GM18502 (cell line): Measurements from ENCODE around the gene KCNT2.
"Not testable (repeated sequence)": the region's sequence is repeated elsewhere in the genome, so short reads cannot be mapped to it uniquely, and the experiment has no call there.

ENCODE experiments used
- ATAC-seq: cut with Tn5 transposase; IDR thresholded peaks from one replicate; pipeline ENCODE4 v1.9.1; 2021; ENCODE audit warnings: mild to moderate bottlenecking; ENCODE audit not compliant: unreplicated experiment, poor library complexity

The KCNT2 gene

DNA sequence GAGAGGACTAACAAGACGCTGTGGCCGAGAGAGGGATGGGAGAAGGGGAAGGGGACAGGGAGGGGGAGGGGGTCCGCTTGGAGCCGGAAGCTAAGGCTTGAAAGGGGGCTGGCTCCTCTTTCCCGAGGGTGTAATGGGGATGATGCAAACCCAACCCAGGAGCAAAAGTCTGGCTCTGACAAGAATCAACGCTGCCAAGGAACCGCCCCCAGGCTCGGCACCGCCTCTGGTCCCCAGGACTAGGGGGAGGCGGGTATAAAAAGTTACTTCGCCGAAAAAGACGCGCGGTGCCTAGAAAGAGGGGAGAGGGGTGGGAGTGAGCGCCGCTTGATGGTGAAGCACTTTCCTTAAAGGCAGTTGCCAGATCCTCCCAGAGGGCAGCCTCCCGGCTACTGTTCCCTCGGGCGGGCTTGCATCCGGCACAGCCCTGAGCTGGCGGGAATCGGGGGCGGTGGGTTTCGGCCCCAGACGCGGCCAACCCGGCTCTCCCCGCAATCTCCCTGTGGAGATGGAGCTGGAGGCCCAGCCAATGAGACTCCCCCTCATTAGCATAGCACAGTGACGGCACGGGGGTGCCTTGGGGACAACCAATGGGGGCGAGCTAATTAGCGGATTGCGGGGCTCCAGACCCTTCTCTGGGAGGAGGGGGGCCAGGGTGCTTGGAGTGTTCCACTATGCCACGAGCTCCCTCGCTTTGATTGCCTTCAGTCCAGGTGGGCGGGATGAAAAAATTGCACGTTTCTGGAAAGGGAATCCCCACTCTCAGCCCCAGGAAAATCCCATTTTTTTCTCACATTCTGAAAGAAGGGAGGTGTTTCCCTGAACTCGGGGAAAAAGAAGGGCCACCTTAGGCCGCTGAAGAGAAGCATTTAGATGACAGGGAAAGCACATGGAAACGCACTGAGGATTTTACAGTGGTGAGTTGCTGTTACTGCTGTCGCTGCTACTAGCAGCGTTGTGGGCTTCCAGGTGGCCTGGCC lies at the start of gene KCNT2:
Gene KCNT2, minus strand, starts transcription at position 51 of the 980 bp plus-strand sequence. CDS start 131 bp downstream, outside the sequence.
- peak; percentile 64 for ATAC-seq

DNA sequence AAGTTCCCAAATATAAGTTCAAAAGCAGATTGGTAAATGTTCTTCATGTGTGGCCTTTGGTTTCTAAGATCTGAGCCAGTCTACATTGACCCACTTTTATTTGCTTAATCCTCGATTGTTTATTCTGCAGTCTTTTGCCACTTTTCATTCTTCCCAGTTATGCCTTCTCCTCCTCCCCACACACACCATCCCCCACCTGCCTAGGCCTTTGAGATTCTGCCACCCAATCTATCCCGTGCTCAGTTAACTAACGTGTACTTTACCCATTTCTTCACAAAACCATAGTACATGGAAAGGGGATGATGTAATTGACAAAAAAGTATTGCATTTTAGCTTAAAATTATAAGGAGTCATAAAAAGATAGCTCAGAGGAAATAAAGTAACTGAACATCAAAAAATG lies 47.3 kb upstream of the KCNT2 start:
- ATAC-seq = no peak

DNA sequence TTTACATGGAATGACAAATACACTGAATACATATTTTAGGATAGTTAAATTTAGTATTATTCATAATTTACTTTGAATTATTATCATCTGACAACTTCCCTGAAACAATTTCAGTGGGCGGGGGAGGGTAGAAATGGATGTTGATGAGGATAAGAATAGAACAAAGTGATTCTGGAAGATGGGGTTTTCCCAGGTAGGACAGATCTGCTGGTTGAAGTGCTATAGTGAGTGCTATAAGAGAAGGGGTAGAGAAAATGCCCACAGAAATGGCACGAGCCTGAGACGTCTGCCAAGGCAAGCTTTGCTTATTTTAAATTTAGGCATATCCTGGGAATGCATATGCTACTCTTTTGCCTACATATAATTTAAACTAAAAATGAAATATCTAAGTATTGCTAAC lies 46.8 kb upstream of the KCNT2 start:
- no peak for ATAC-seq

- no peak for ATAC-seq
Observed at GRCh38 chr1:196654271-196654670, 46.0 kb upstream of the KCNT2 start.

GRCh38 chr1:196651637-196652215 lies 43.5 kb upstream of the KCNT2 start, which contains the start of gene CFH:
Gene CFH (plus strand): TSS chr1:196652043. CDS start chr1:196652118, 75 bp downstream.
- ATAC-seq = no peak

DNA sequence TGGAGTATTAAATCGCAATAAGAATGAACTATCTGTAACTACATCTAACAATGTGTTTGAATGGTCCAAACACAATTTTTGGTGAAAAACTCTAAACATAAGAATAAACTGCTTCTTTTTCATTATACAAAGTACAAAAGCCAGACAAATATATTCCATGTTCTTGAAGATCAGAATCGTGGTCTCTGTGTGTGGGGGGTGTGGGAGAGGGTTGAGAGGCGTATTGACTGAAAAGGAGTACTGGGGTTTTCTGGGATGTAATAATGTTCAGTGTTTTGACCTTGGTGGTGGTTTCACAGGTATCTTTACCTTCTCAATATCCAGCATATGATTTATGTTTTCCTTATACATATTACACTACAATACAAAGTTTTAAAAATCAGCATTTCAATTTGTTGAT lies 42.8 kb upstream of the KCNT2 start:
- no peak for ATAC-seq

GRCh38 chr1:196650403-196650802 lies 42.2 kb upstream of the KCNT2 start:
- no peak for ATAC-seq

GRCh38 chr1:196649990-196650389 lies 41.8 kb upstream of the KCNT2 start:
- ATAC-seq = no peak

- no peak for ATAC-seq
Observed at GRCh38 chr1:196640976-196641375, 32.7 kb upstream of the KCNT2 start.

DNA sequence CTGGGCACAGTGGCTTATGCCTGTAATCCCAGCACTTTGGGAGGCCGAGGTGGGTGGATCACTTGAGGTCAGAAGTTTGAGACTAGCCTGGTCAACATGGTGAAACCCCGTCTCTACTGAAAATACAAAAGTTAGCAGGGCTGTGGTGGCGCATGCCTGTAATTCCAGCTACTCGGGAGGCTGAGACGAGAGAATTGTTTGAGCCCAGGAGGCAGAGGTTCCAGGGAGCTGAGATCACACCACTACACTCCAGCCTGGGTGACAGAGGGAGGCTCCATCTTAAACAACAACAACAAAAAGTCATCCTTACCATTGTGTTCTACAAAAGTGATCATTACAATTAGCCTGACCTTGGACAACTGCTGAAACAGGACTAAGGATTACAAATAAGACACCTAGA lies 31.1 kb upstream of the KCNT2 start:
- not testable (repeated sequence) for ATAC-seq

- no peak for ATAC-seq
Observed at GRCh38 chr1:196638466-196638865, 30.2 kb upstream of the KCNT2 start.

DNA sequence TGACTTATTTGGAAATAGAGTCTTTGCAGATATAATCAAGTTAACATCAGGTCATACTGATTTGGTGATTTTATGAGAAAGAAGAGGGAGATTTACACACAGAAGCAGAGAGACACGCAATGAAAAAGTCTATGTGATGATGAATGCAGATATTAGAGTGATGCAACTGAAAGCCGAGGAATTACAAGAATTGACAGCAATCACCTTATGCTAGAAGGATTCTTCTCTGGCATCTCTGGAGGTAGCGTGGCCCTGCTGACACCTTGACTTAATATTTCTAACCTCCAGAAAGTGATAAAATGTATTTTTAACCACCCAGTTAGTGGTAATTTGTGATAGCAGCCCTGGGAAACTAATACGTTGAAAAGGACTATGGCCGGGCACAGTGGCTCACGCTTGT lies 29.4 kb upstream of the KCNT2 start:
- no peak for ATAC-seq

DNA sequence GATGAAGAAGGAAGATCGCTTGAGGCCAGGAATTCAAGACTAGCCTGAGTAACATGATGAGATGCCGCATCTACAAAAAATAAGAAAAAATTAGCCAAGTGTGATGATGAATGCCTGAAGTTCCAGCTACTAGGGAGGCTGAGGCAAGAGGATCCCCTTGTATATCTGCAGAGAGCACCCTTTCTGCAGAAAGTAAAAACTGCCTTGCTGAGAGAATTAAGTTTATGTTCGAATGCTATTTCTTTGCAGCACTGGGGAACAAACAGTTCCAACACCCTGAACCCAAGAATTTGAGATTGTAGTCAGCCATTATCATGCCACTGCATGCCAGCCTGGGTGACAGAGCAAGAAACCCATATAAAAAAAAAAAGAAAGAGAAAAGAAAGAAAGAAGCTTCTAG lies 20.6 kb upstream of the KCNT2 start:
- ATAC-seq = no peak

DNA sequence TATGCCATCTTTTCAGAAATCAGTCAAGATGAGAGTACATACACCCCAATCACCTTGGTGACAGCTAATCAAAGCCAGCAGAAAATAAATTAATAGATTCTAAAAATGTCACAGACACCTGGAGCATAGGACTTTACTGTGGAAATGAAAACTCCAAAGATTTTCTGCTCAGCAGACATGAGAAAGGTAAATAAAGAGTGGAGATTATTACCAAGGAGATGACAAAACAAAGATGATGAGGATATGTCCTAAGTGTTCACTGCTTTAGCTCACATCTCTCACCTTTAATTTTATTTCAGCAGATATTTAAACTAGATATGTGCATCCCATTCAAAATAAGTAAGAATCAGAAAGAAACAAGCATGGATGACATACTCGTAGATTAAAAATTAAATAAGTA lies 14.8 kb upstream of the KCNT2 start:
- ATAC-seq = no peak

- ATAC-seq = no peak
Observed at GRCh38 chr1:196619721-196620120, 11.5 kb upstream of the KCNT2 start.

- ATAC-seq = no peak
Observed at GRCh38 chr1:196611873-196612272, 3.6 kb upstream of the KCNT2 start.

GRCh38 chr1:196609370-196609737 lies 1.1 kb upstream of the KCNT2 start:
- peak; percentile 31 for ATAC-seq

- ATAC-seq = no peak
Observed at GRCh38 chr1:196607981-196608380, 259 bp downstream of the KCNT2 start.

- no peak for ATAC-seq
Observed at GRCh38 chr1:196603651-196604050, 4.6 kb downstream of the KCNT2 start.

DNA sequence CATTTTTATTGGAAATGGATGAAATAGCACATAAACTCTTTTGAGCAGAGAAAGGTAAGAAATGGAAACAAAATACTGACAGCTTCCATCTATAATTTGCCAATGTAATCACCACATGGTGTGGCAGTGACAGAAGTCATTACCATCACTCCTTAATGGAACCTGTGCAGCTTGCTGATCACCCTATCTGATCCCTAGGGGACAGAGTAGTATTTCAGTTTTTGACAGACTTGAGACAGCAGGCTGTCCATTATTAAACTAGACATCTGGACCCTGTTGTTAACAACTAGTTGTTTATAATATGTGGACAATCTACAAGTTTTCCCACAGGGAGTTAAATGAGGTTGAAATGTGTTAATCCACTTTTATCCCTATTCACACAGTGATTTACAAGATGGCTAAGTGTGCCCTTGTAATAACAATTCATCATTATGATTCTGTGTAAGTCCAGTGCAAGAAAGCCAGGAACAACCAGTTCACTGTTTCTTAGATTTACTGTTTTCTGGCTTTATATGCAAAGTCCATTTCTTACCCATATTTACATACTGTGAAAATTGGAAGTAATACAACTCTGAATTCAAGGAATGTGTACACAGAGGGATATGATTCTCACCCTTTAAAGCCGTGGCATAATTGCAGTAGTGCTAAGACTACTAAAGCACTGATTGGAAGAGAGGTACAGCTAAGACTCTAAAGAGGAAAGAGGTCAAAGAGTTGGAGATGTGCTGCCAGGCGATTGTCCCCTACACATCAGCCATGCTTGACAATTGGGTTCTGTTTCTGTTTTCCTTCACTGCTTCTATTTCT lies 9.1 kb downstream of the KCNT2 start:
- no peak for ATAC-seq

- ATAC-seq = no peak
Observed at GRCh38 chr1:196594700-196595099, 13.5 kb downstream of the KCNT2 start.
